SK-N-SH (cell line): ENCODE results near the gene CCM2. TPM values are rescaled to one million over a fixed set of nuclear protein-coding genes. Genes with fewer than 3 reads are reported as not detected.

Experiments
- CTCF ChIA-PET: fragments of 300-600, 350-600 bp; formaldehyde crosslinking; extraction: SDS; loops from one replicate; lab custom pipeline; 2021; lab: Yijun Ruan, JAX
- POLR2A ChIA-PET: fragments of 350-600 bp; sonication (Branson Sonifier 250); formaldehyde crosslinking; extraction: SDS; loops from one replicate; lab custom pipeline; 2020; ENCODE audit warnings: antibody characterized with exemption, inconsistent platforms; lab: Yijun Ruan, JAX
- DNase-seq: peaks from one replicate; pipeline ENCODE4 v3.0.0; 2012
- H2AFZ ChIP-seq: fragments of 200-600 bp; sonication (generic); 2 replicates; pipeline ENCODE4 v1.8.1; 2016; ENCODE audit warnings: antibody characterized with exemption, mild to moderate bottlenecking, low read depth
- H3F3A ChIP-seq: fragments of 200-600 bp; sonication (generic); replicated peaks from 2 replicates; pipeline ENCODE3; 2016; ENCODE audit warnings: antibody characterized with exemption, mild to moderate bottlenecking; ENCODE audit not compliant: insufficient read depth
- H3K27ac ChIP-seq, 2 experiments: fragments of 200-500 bp in 1 of 2; fragments of 200-600 bp in 1 of 2; sonication (Bioruptor generic) in 1 of 2; sonication (generic), shearing (Covaris generic) in 1 of 2; 2 replicates each; pipeline versions ENCODE4 v1.5.1 to v1.6.1; 2014 to 2016; ENCODE audit warnings: low read depth in 2 of 2, inconsistent platforms in 1 of 2, low read length in 1 of 2, mild to moderate bottlenecking in 1 of 2, mixed read lengths in 1 of 2
- H3K27me3 ChIP-seq: fragments of 200-600 bp; sonication (generic), shearing (Covaris generic); 2 replicates; pipeline ENCODE4 v1.6.1; 2016; ENCODE audit warnings: mixed run types; ENCODE audit not compliant: insufficient read depth
- H3K36me3 ChIP-seq, 2 experiments: fragments of 200-500 bp in 1 of 2; fragments of 200-600 bp in 1 of 2; sonication (Bioruptor generic) in 1 of 2; sonication (generic) in 1 of 2; replicated peaks in 1 of 2; 2 replicates each; pipeline versions ENCODE3 to v1.5.1; 2014 to 2016; ENCODE audit warnings: low read length in 1 of 2, mild to moderate bottlenecking in 1 of 2; ENCODE audit not compliant: insufficient read depth in 2 of 2, control insufficient read depth in 1 of 2
- H3K4me1 ChIP-seq, 2 experiments: fragments of 200-500 bp in 1 of 2; fragments of 200-600 bp in 1 of 2; sonication (Bioruptor generic) in 1 of 2; sonication (generic), shearing (Covaris generic) in 1 of 2; 2 replicates each; pipeline versions ENCODE4 v1.5.1 to v1.6.1; 2014 to 2016; ENCODE audit warnings: low read depth in 1 of 2, low read length in 1 of 2, mixed run types in 1 of 2; ENCODE audit not compliant: insufficient read depth in 2 of 2, control insufficient read depth in 1 of 2
- H3K4me2 ChIP-seq: fragments of 200-600 bp; sonication (generic), shearing (Covaris generic); 2 replicates; pipeline ENCODE4 v1.6.1; 2017; ENCODE audit warnings: mixed run types
- H3K4me3 ChIP-seq, 2 experiments: fragments of 200-500 bp in 1 of 2; fragments of 200-600 bp in 1 of 2; sonication (Bioruptor generic) in 1 of 2; sonication (generic), shearing (Covaris generic) in 1 of 2; 2 replicates each; pipeline versions ENCODE4 v1.5.1 to v1.8.1; 2014 to 2016; ENCODE audit warnings: low read depth in 2 of 2, inconsistent platforms in 1 of 2, low read length in 1 of 2, mild to moderate bottlenecking in 1 of 2, mixed read lengths in 1 of 2, moderate library complexity in 1 of 2
- H3K79me2 ChIP-seq: fragments of 200-600 bp; sonication (generic); 2 replicates; pipeline ENCODE4 v1.8.1; 2017; ENCODE audit warnings: mild to moderate bottlenecking; ENCODE audit not compliant: insufficient read depth
- H3K9ac ChIP-seq: fragments of 200-600 bp; sonication (generic); 2 replicates; pipeline ENCODE4 v1.6.1; 2017; ENCODE audit warnings: mixed run types
- H3K9me2 ChIP-seq: fragments of 200-600 bp; sonication (generic); 2 replicates; pipeline ENCODE4 v1.6.1; 2017; ENCODE audit warnings: mixed run types
- H3K9me3 ChIP-seq: fragments of 200-600 bp; sonication (generic); 2 replicates; pipeline ENCODE4 v1.6.1; 2017; ENCODE audit warnings: mixed run types, mild to moderate bottlenecking, moderate library complexity
- H4K20me1 ChIP-seq: fragments of 200-600 bp; sonication (generic); 2 replicates; pipeline ENCODE4 v1.6.1; 2017; ENCODE audit warnings: mild to moderate bottlenecking, mixed run types; ENCODE audit not compliant: insufficient read depth
- CTCF ChIP-seq: fragments of 200-600 bp; sonication (generic); IDR thresholded peaks from 2 replicates; pipeline ENCODE4 v1.6.1; 2017; ENCODE audit warnings: antibody characterized with exemption, mild to moderate bottlenecking, moderate library complexity
- FOXM1 ChIP-seq: IDR thresholded peaks from 2 replicates; pipeline ENCODE4 v1.4.0; 2012; ENCODE audit warnings: low read depth, mild to moderate bottlenecking
- GATA2 ChIP-seq: sonication (generic); formaldehyde crosslinking; IDR thresholded peaks from 2 replicates; pipeline ENCODE4 v1.5.0; 2020; ENCODE audit warnings: mild to moderate bottlenecking, missing genetic modification reagents
- MAX ChIP-seq: IDR thresholded peaks from 2 replicates; pipeline ENCODE4 v1.4.0; 2012; ENCODE audit warnings: low read depth
- MXI1 ChIP-seq: IDR thresholded peaks from 2 replicates; pipeline ENCODE4 v1.6.1; 2012; ENCODE audit warnings: mild to moderate bottlenecking, low read depth, low read length, improper control_type of control experiment
- NRF1 ChIP-seq: IDR thresholded peaks from 2 replicates; pipeline ENCODE4 v1.6.1; 2012; ENCODE audit warnings: low read depth, mild to moderate bottlenecking, low read length
- RCOR1 ChIP-seq: fragments of 150-350 bp; IDR thresholded peaks from 2 replicates; pipeline ENCODE4 v1.6.1; 2017; ENCODE audit warnings: antibody characterized with exemption, low read length
- RXRA ChIP-seq: IDR thresholded peaks from 2 replicates; pipeline ENCODE4 v1.4.0; 2012; ENCODE audit warnings: low read depth, mild to moderate bottlenecking, borderline replicate concordance
- SIN3A ChIP-seq: IDR thresholded peaks from 2 replicates; pipeline ENCODE4 v1.6.1; 2012; ENCODE audit warnings: low read depth, mild to moderate bottlenecking, low read length, moderate library complexity, borderline replicate concordance
- SMC3 ChIP-seq: IDR thresholded peaks from 2 replicates; pipeline ENCODE4 v1.6.1; 2012; ENCODE audit warnings: low read depth, low read length, improper control_type of control experiment
- TAF1 ChIP-seq: IDR thresholded peaks from 2 replicates; pipeline ENCODE4 v1.6.1; 2012; ENCODE audit warnings: low read depth, mild to moderate bottlenecking, low read length, moderate library complexity, borderline replicate concordance
- TCF12 ChIP-seq: IDR thresholded peaks from 2 replicates; pipeline ENCODE4 v1.4.0; 2012
- USF1 ChIP-seq: IDR thresholded peaks from 2 replicates; pipeline ENCODE4 v1.4.0; 2012; ENCODE audit warnings: low read depth, borderline replicate concordance
- YY1 ChIP-seq: IDR thresholded peaks from 2 replicates; pipeline ENCODE4 v1.4.0; 2012; ENCODE audit warnings: low read depth, mild to moderate bottlenecking
- WGBS: methylation state at CpG from one replicate; pipeline ENCODE4 v1.1.6; 2017; ENCODE audit warnings: low lambda C conversion rate; 5-methylcytosine and 5-hydroxymethylcytosine counted together
- polyA plus RNA-seq, 3 experiments: library from polyadenylated mRNA; depleted of rRNA; stranded (reverse); fragments of >200 nt; gene quantifications; 2 replicates each; pipeline ENCODE4 v1.2.3, GENCODE V29; 2012

The CCM2 gene
- polyA plus RNA-seq (2012; rRNA removed) = 65.6 and 83.2 TPM in 2 replicates
- polyA plus RNA-seq (2012; cell fraction: cytosol; rRNA removed) = 46.0 and 71.9 TPM in 2 replicates
- polyA plus RNA-seq (2012; cell fraction: nucleus; rRNA removed) = 81.6 and 98.7 TPM in 2 replicates

- H3K79me2 ChIP-seq = peaks cover 50% of the 10 kb centered on the region
- H4K20me1 ChIP-seq = peaks cover 36% of the 10 kb centered on the region
- H3K4me3 ChIP-seq = peak within 1 kb of the TSS; percentile 62 to 88
- peak within 1 kb of the TSS; percentile 80 to 86 for H3K27ac ChIP-seq
- no peaks in the 10 kb centered on the region for H3K36me3 ChIP-seq
- H3K9me2 ChIP-seq = no peaks in the 10 kb centered on the region
- H3K27me3 ChIP-seq = no peaks in the 10 kb centered on the region
- no peaks in the 10 kb centered on the region for H3K9me3 ChIP-seq
- H3F3A ChIP-seq = peaks cover 5% of the 10 kb centered on the region
- TF ChIP-seq CTCF (no peak), TAF1 (0 out of 2 replicates have a peak, but pooled peaks have one; percentile 20), TCF12 (peak; percentile 6; the same call in 1 of the 2 replicates), SMC3 (0 out of 2 replicates have a peak, but pooled peaks have one; percentile 10), SIN3A (no peak), NRF1 (peak; percentile 58; the same call in 1 of the 2 replicates), MAX (no peak), USF1 (no peak), YY1 (no peak), GATA2 (CRISPR knock-in tag) (no peak), MXI1 (peak; percentile 44), FOXM1 (no peak), RXRA (no peak), RCOR1 (no peak)
- peak within 1 kb of the TSS; percentile 100 for H2AFZ ChIP-seq
- ChIA-PET POLR2A (interaction anchor here (1.1 to 3.3 kb wide), 10 partner anchors 14 to 115 kb away, joined by 4 to 28 read pairs (median 6); partner anchors contain the start of genes NACAD, PURB and TBRG4), CTCF (interaction anchor here (1.1 to 3.1 kb wide), 7 partner anchors 10 to 136 kb away, joined by 3 to 12 read pairs (median 7); partner anchors contain the start of gene TBRG4)
- 1% methylated on average over 40 of the region's 77 CpGs for WGBS
- DNase-seq = peak; percentile 98
- H3K4me1 ChIP-seq = peaks cover 0 to 10% of the 10 kb centered on the region in 2 experiments; a peak in 3 of 4 replicates
- peak within 1 kb of the TSS; percentile 85 for H3K9ac ChIP-seq
- peak within 1 kb of the TSS; percentile 78 for H3K4me2 ChIP-seq
These were observed at the start of gene CCM2 for GRCh38 chr7:45000093-45001032. Gene CCM2 (plus strand): TSS chr7:45000201. CDS start chr7:45000334, 133 bp downstream.
